OCI-LY7 (cell line): ENCODE measurements around the gene ARV1.

Experiments
- CTCF ChIP-seq: fragments of 200-600 bp; sonication (generic); conservative IDR thresholded peaks from 2 replicates; pipeline ENCODE4 v1.5.1; 2014; ENCODE audit warnings: mild to moderate bottlenecking, antibody characterized with exemption, low read length, moderate library complexity, mixed read lengths
- EZH2phosphoT487 ChIP-seq: fragments of 200-600 bp; sonication (generic); IDR thresholded peaks from 2 replicates; pipeline ENCODE4 v1.6.1; 2018; ENCODE audit warnings: low read depth, borderline replicate concordance, mild to moderate bottlenecking, mixed run types, antibody characterized with exemption, low read length, moderate library complexity, mixed read lengths

DNA sequence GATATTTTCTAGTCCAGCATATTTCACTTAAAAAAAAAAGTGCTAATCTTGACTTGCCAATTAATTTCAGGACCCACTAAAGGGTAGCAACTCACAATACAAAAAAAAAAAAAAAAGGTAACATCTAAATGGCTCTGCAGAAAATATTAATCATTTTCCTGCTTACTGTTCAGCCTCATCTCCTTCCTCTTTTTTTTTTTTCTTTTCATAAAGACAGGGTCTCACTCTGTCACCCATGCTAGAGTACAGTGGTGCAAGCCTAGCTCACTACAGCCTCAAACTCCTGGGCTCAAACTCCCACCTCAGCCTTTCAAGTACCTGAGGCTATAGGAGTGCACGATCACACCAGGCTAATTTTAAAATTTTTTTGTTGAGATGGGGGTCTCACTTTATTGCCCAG lies 30.6 kb upstream of the ARV1 start:
- TF ChIP-seq CTCF (no peak), EZH2phosphoT487 (no peak)
